Kidney (tissue), 14 donors: Measurements from ENCODE around the gene ERC2. TPM values are rescaled to one million over a fixed set of nuclear protein-coding genes. Genes with fewer than 3 reads are reported as not detected.

Experiments
- DNase-seq, 5 donors: peaks; one replicate each; pipeline ENCODE4 v3.0.0-alpha.2; 2013 to 2020
- FAIRE-seq: peaks from 2 replicates; lab custom pipeline; 2012; peaks lifted over from hg19 to GRCh38; lab: Jason Lieb, UNC
- H3K27ac ChIP-seq, 2 donors: one replicate each; pipeline ENCODE4 v1.7.0; 2013; ENCODE audit warnings: low read depth in 2 of 2, low read length in 2 of 2, inconsistent platforms in 1 of 2
- H3K27me3 ChIP-seq: one replicate; pipeline ENCODE4 v1.7.1; 2013; ENCODE audit warnings: low read length, inconsistent platforms; ENCODE audit not compliant: control insufficient read depth, insufficient read depth
- H3K36me3 ChIP-seq, 3 donors: one replicate each; pipeline versions ENCODE4 v1.7.0 to v1.7.1; 2013; ENCODE audit warnings: low read length in 3 of 3, control low read depth in 1 of 3, inconsistent platforms in 1 of 3; ENCODE audit not compliant: insufficient read depth in 3 of 3, control insufficient read depth in 2 of 3
- H3K4me1 ChIP-seq, 3 donors: one replicate each; pipeline versions ENCODE4 v1.7.0 to v1.7.1; 2013; ENCODE audit warnings: low read length in 3 of 3, inconsistent platforms in 1 of 3, low read depth in 1 of 3; ENCODE audit not compliant: control insufficient read depth in 2 of 3, insufficient read depth in 2 of 3
- H3K4me3 ChIP-seq, 3 donors: one replicate each; pipeline versions ENCODE4 v1.7.0 to v1.8.1; 2013; ENCODE audit warnings: low read length in 3 of 3, control low read depth in 1 of 3, inconsistent platforms in 1 of 3
- H3K9ac ChIP-seq, 3 donors: one replicate each; pipeline versions ENCODE4 v1.7.0 to v1.7.1; 2013; ENCODE audit warnings: low read length in 3 of 3, control low read depth in 1 of 3, inconsistent platforms in 1 of 3
- H3K9me3 ChIP-seq, 3 donors: one replicate each; pipeline versions ENCODE4 v1.7.0 to v1.7.1; 2013; ENCODE audit warnings: low read length in 3 of 3, control low read depth in 1 of 3, inconsistent platforms in 1 of 3; ENCODE audit not compliant: control insufficient read depth in 2 of 3, insufficient read depth in 1 of 3
- intact Hi-C: fragments of 100-400 bp; cut with DNase I; formaldehyde crosslinking; loops from one replicate; pipeline ENCODE4 v1.11.1; 2022
- polyA plus RNA-seq: library from polyadenylated mRNA; stranded (reverse); fragments of 350-450 nt; fragmentation: Illumina TruSeq; extraction: RNeasy Lipid Tissue Mini Kit (QIAGEN cat#74804); gene quantifications from one replicate; pipeline ENCODE4 v1.2.3, GENCODE V29; 2014; ENCODE audit warnings: low read depth, low replicate concordance; ENCODE audit not compliant: insufficient read depth
- total RNA-seq: library from RNA; stranded (reverse); fragmentation: NEBNext Ultra II Directional; extraction: Animal tissue kit (Norgen Biotek cat#: 25700); gene quantifications from one replicate; pipeline ENCODE4 v1.2.1, GENCODE V29; 2021
- TF ChIP-seq, protein P1 (sequence below): IDR thresholded peaks from 3 replicates; pipeline ENCODE4 v1.5.1; 2012; ENCODE audit warnings: mild to moderate bottlenecking, moderate library complexity, borderline replicate concordance; ENCODE audit not compliant: insufficient read depth; ENCODE audit errors: extremely low read depth
- donor health status: control.
- donor health status: control.
- donor health status: control.
- donor health status: control.
- donor health status: control.
- donor health status: DM: yes; HTN: yes; CAD: no.
- donor health status: Normal renal cell carcinoma (clear cell type).

Gene ERC2
- total and polyA plus RNA-seq, 2 donors from 2014 or later: 0.92 to 3.8 TPM

DNA sequence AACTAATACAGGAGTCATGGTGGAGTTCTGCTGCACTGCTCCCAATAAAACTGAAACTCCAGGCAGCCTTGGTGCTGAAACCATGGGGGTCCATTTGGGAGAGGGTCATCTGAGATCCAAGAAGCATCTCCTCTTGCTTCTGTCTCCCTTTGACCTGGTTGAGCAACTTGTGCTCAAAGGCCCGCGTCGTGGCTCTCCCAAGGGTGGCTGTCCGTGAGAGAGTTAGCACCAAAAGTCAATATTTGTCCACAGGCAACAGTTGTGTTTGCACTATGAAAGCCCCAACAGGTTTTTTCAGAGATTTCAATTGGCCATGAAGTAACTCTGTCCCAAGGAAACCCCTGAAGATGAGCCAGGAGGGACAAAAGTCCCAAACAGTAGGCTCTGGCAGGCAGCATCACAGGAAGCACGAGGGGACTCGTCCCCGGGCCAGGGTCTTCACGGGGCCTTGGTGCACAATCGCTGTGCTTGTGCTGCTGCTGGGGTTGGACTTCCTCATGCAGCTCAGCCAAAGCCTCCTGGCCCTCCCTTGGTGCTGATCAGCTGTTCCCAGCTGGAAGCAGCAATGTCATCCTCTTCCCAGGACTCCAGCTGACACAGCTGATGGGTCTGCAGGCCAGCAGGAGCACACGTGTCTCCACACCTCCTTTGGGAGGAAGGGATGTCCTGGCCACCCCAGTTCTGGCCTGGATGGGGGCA lies 941.8 kb downstream of the ERC2 start:
- FAIRE-seq (no peak), DNase-seq (no peak)
- intact Hi-C loops: no loop called here

GRCh38 chr3:55525436-55525835 lies 942.8 kb downstream of the ERC2 start:
- H3K9ac ChIP-seq: no peak overlapping the region
- no peak for FAIRE-seq
- no peak overlapping the region for H3K27ac ChIP-seq
- TF ChIP-seq, protein P1, sequence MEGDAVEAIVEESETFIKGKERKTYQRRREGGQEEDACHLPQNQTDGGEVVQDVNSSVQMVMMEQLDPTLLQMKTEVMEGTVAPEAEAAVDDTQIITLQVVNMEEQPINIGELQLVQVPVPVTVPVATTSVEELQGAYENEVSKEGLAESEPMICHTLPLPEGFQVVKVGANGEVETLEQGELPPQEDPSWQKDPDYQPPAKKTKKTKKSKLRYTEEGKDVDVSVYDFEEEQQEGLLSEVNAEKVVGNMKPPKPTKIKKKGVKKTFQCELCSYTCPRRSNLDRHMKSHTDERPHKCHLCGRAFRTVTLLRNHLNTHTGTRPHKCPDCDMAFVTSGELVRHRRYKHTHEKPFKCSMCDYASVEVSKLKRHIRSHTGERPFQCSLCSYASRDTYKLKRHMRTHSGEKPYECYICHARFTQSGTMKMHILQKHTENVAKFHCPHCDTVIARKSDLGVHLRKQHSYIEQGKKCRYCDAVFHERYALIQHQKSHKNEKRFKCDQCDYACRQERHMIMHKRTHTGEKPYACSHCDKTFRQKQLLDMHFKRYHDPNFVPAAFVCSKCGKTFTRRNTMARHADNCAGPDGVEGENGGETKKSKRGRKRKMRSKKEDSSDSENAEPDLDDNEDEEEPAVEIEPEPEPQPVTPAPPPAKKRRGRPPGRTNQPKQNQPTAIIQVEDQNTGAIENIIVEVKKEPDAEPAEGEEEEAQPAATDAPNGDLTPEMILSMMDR: no peak
- no peaks in the 10 kb centered on the region for H3K9me3 ChIP-seq
- H3K27me3 ChIP-seq: no peaks in the 10 kb centered on the region
- H3K36me3 ChIP-seq: no peaks in the 10 kb centered on the region
- intact Hi-C loops: no loop called here
- no peak overlapping the region for H3K4me3 ChIP-seq
- DNase-seq: no peak
- peaks cover 0 to 6% (median 0%) of the 10 kb centered on the region in 3 donors for H3K4me1 ChIP-seq

More for the DNA sequence above, 941.8 kb downstream of the ERC2 start:
- TF ChIP-seq, protein P1: no peak
- Histone ChIP-seq H3K27me3 (no peaks in the 10 kb centered on the region), H3K36me3 (no peaks in the 10 kb centered on the region), H3K4me3 (no peak overlapping the region), H3K9me3 (no peaks in the 10 kb centered on the region), H3K27ac (no peak overlapping the region), H3K4me1 (peaks cover 0 to 6% (median 0%) of the 10 kb centered on the region in 3 donors), H3K9ac (no peak overlapping the region)

DNA sequence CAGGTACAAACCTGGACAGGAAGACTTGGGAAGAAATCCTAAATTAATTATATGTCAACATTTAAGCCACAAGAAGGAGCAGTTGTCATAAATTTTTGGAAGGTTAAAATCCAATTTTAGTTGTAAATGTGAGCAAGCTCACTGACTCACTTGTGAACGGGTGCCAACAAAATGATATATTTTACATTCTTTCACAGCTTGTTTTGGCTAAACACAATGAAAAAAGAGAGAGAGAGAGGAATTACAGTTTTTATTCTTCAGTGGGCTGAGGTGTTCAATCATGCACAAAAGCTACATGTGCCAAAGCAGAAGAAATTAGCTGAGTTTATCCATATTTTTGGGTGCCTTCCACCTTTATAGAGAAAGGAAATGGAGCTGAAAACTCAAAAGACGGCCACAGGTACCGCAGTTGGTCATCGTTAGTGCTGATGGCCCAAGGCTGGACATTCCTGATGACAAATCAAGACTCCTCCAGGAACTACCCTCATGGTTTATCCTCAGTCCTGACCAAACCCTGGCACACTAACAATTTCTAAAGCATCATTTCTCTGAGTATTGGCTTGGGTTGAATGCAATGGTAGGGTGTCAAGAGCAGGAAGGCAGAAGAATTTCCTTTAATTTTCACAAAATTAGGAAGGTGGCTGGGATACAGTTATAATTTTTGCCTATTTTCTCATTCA lies 943.6 kb downstream of the ERC2 start:
- H3K4me3 ChIP-seq: no peak overlapping the region
- no peak overlapping the region for H3K27ac ChIP-seq
- H3K4me1 ChIP-seq: peaks cover 0 to 6% (median 0%) of the 10 kb centered on the region in 3 donors
- intact Hi-C loops: no loop called here
- no peaks in the 10 kb centered on the region for H3K9me3 ChIP-seq
- no peaks in the 10 kb centered on the region for H3K36me3 ChIP-seq
- TF ChIP-seq, protein P1: no peak
- H3K27me3 ChIP-seq: no peaks in the 10 kb centered on the region
- FAIRE-seq (no peak), DNase-seq (peak in 1 of 5 donors; percentile 75)
- H3K9ac ChIP-seq: no peak overlapping the region
